ENCODE data around the gene DNAJC4. TPM values are rescaled to one million over a fixed set of nuclear protein-coding genes. Genes with fewer than 3 reads are reported as not detected.

The DNAJC4 gene
- total and polyA plus RNA-seq, 7 donors: 22.9 to 45.8 (median 29.6) TPM

GRCh38 chr11:64238076-64238475, 7.7 kb downstream of the DNAJC4 start:
- Histone ChIP-seq H3K27me3 (ENCODE audit: insufficient read depth in 3 of 3, low read length in 2 of 3) (no peaks in the 10 kb centered on the region), H3K4me3 (no peak overlapping the region), H3K4me1 (peaks cover 30% of the 10 kb centered on the region), H3K36me3 (ENCODE audit: insufficient read depth in 1 of 2, low read depth in 1 of 2) (peaks cover 0 to 20% of the 10 kb centered on the region in 2 donors), H3K27ac (no peak overlapping the region), H3K9me3 (no peaks in the 10 kb centered on the region)
- peak in 1 of 2 donors; percentile 51 for DNase-seq
- TF ChIP-seq CTCF (IDR thresholded peaks at IDR 0.05): no peak
- WGBS, 3 donors: 89 to 90% (median 90%) methylated on average over 9 of the region's 9 CpGs
- intact Hi-C loops (cut with DNase I): no loop called here
- no peak for ATAC-seq

- Histone ChIP-seq H3K9me3 (no peaks in the 10 kb centered on the region), H3K4me3 (no peak overlapping the region), H3K27ac (peak overlapping the region; percentile 99), H3K4me1 (peaks cover 33% of the 10 kb centered on the region), H3K36me3 (ENCODE audit: insufficient read depth in 1 of 2, low read depth in 1 of 2) (peaks cover 0 to 30% of the 10 kb centered on the region in 2 donors), H3K27me3 (ENCODE audit: insufficient read depth in 3 of 3, low read length in 2 of 3) (no peaks in the 10 kb centered on the region)
- no peak for TF ChIP-seq CTCF (IDR thresholded peaks at IDR 0.05)
- ATAC-seq (no peak), DNase-seq (no peak)
- intact Hi-C loops (cut with DNase I): no loop called here
- WGBS, 3 donors: 66 to 84% (median 72%) methylated on average over 5 of the region's 5 CpGs
Measured at GRCh38 chr11:64238999-64239398, 8.7 kb downstream of the DNAJC4 start.

GRCh38 chr11:64239662-64240434, 9.5 kb downstream of the DNAJC4 start:
- DNase-seq: peak in 1 of 2 donors; percentile 61
- peaks cover 0 to 38% of the 10 kb centered on the region in 2 donors for H3K36me3 ChIP-seq (ENCODE audit: insufficient read depth in 1 of 2, low read depth in 1 of 2)
- H3K4me1 ChIP-seq: peaks cover 39% of the 10 kb centered on the region
- TF ChIP-seq CTCF (IDR thresholded peaks at IDR 0.05): no peak
- no peak for ATAC-seq
- H3K27ac ChIP-seq: peak overlapping the region; percentile 99
- intact Hi-C loops (cut with DNase I): no loop called here
- H3K27me3 ChIP-seq (ENCODE audit: insufficient read depth in 3 of 3, low read length in 2 of 3): no peaks in the 10 kb centered on the region
- peak overlapping the region; percentile 93 for H3K4me3 ChIP-seq
- 75 to 82% (median 81%) methylated on average over 11 of the region's 11 CpGs for WGBS, 3 donors
- H3K9me3 ChIP-seq: no peaks in the 10 kb centered on the region

GRCh38 chr11:64240435-64241240, 10.3 kb downstream of the DNAJC4 start, which contains the start of gene FKBP2:
TSS of gene FKBP2 (plus strand) at chr11:64241095. CDS start at chr11:64242388, 1,293 bp downstream.
- Histone ChIP-seq H3K27me3 (ENCODE audit: insufficient read depth in 3 of 3, low read length in 2 of 3) (no peaks in the 10 kb centered on the region), H3K27ac (peak within 1 kb of the TSS; percentile 99), H3K4me3 (peak within 1 kb of the TSS; percentile 93), H3K4me1 (peaks cover 32% of the 10 kb centered on the region), H3K36me3 (ENCODE audit: insufficient read depth in 1 of 2, low read depth in 1 of 2) (peaks cover 0 to 40% of the 10 kb centered on the region in 2 donors), H3K9me3 (no peaks in the 10 kb centered on the region)
- peak; percentile 72 to 79 (median 77) for ATAC-seq
- 1% methylated on average over 42 to 58 of the region's 58 CpGs for WGBS, 3 donors
- TF ChIP-seq CTCF (IDR thresholded peaks at IDR 0.05): no peak
- intact Hi-C loops (cut with DNase I): no loop called here
- DNase-seq: peak; percentile 98 to 99

Measured in psoas muscle (tissue), 8 donors.